ENCODE data around the gene FLNB. TPM values are rescaled to one million over a fixed set of nuclear protein-coding genes. Genes with fewer than 3 reads are reported as not detected.

The FLNB gene
- total RNA-seq, 1 experiment from 2014 or later = 309 TPM

Other genes with a start within 250 kb of the FLNB start
- not detected for gene DNASE1L3, start 202.6 kb downstream of the FLNB start, total RNA-seq (2021; ENCODE audit: unreplicated experiment)
- 18.9 TPM for gene ABHD6, start 229.4 kb downstream of the FLNB start, total RNA-seq (2021; ENCODE audit: unreplicated experiment)

Data from Panc1 (cell line).